Thoracic aorta (tissue), 2 donors: ENCODE results near the gene MYOCOS. TPM values are rescaled to one million over a fixed set of nuclear protein-coding genes. Genes with fewer than 3 reads are reported as not detected.

ENCODE experiments used
- ATAC-seq: fragments of 150-250 bp; one replicate; pipeline ENCODE4 v1.8.0; 2017; ENCODE audit warnings: low read depth; ENCODE audit not compliant: insufficient number of reproducible peaks, low FRiP score
- DNase-seq: peaks from one replicate; pipeline ENCODE4 v3.0.0-alpha.2; 2020; ENCODE audit warnings: low spot score
- H3K27ac ChIP-seq, 2 donors: fragments of 200-600 bp; sonication (generic); 1 replicate in 1 of 2; 2 replicates in 1 of 2; pipeline ENCODE4 v1.5.1; 2016; ENCODE audit warnings: mild to moderate bottlenecking in 2 of 2, moderate library complexity in 2 of 2
- H3K27me3 ChIP-seq: fragments of 200-600 bp; sonication (generic); replicated peaks from 2 replicates; pipeline ENCODE4 v1.6.0; 2016; ENCODE audit warnings: mild to moderate bottlenecking; ENCODE audit not compliant: insufficient read depth
- H3K36me3 ChIP-seq: fragments of 200-600 bp; sonication (generic); one replicate; pipeline ENCODE4 v1.5.1; 2016
- H3K4me1 ChIP-seq, 2 donors: fragments of 200-600 bp; sonication (generic); 1 replicate in 1 of 2; 2 replicates in 1 of 2; pipeline versions ENCODE4 v1.5.1 to v1.6.0; 2016; ENCODE audit warnings: low read depth in 2 of 2, mild to moderate bottlenecking in 1 of 2; ENCODE audit not compliant: control insufficient read depth in 1 of 2
- H3K4me3 ChIP-seq: fragments of 200-600 bp; sonication (generic); 2 replicates; pipeline ENCODE4 v1.5.1; 2016; ENCODE audit warnings: mild to moderate bottlenecking
- H3K9me3 ChIP-seq: fragments of 200-600 bp; sonication (generic); 2 replicates; pipeline ENCODE4 v1.5.1; 2016
- total RNA-seq, 2 donors: library from RNA; depleted of rRNA; stranded (reverse); fragments of >200 nt; gene quantifications; one replicate each; pipeline versions ENCODE4 v1.1.0 to v1.2.3, GENCODE V29; 2016
- TF ChIP-seq, protein P1 (sequence below): fragments of 200-600 bp; sonication (generic); IDR thresholded peaks from one replicate; pipeline ENCODE4 v1.5.1; 2019; ENCODE audit warnings: antibody characterized with exemption

The MYOCOS gene
- total RNA-seq, 2 donors from 2014 or later = not detected

DNA sequence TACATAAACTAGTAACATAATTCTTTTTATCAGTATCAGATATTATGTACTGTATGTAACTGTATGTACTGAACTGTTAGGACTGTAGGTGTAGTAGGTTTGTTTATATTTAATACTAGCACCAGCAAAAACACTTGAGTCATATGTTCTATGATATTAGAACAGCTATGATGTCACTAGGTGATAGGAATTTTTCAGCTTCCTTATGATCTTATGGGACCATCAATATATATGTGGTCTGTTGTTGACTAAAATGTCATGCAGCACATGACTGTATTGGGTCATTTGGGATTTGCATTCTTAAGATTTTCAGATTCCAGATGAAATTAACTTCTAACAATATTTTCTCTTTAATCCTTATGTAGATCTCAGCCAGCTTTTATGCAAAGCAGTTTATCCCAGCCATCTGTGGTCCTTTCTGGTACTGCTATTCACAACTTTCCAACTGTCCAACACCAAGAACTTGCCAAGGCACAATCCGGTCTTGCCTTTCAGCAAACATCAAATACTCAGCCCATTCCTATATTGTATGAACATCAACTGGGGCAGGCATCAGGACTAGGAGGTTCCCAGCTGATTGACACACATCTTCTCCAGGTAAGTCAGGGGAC is 38.3 kb upstream of the MYOCOS start:
- ATAC-seq (no peak), DNase-seq (no peak)
- H3K4me1 ChIP-seq = no peaks in the 10 kb centered on the region
- H3K36me3 ChIP-seq = peaks cover 50% of the 10 kb centered on the region
- H3K4me3 ChIP-seq = no peak overlapping the region
- no peaks in the 10 kb centered on the region for H3K27me3 ChIP-seq
- no peak overlapping the region for H3K27ac ChIP-seq
- TF ChIP-seq, protein P1, sequence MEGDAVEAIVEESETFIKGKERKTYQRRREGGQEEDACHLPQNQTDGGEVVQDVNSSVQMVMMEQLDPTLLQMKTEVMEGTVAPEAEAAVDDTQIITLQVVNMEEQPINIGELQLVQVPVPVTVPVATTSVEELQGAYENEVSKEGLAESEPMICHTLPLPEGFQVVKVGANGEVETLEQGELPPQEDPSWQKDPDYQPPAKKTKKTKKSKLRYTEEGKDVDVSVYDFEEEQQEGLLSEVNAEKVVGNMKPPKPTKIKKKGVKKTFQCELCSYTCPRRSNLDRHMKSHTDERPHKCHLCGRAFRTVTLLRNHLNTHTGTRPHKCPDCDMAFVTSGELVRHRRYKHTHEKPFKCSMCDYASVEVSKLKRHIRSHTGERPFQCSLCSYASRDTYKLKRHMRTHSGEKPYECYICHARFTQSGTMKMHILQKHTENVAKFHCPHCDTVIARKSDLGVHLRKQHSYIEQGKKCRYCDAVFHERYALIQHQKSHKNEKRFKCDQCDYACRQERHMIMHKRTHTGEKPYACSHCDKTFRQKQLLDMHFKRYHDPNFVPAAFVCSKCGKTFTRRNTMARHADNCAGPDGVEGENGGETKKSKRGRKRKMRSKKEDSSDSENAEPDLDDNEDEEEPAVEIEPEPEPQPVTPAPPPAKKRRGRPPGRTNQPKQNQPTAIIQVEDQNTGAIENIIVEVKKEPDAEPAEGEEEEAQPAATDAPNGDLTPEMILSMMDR = no peak
- no peaks in the 10 kb centered on the region for H3K9me3 ChIP-seq

GRCh38 chr1:171585715-171586114 is 36.3 kb upstream of the MYOCOS start:
- no peaks in the 10 kb centered on the region for H3K27me3 ChIP-seq
- peaks cover 47% of the 10 kb centered on the region for H3K36me3 ChIP-seq
- ATAC-seq = no peak
- H3K4me1 ChIP-seq = peaks cover 10 to 12% of the 10 kb centered on the region in 2 donors
- no peak overlapping the region for H3K4me3 ChIP-seq
- no peak for DNase-seq
- TF ChIP-seq, protein P1 = no peak
- no peak overlapping the region for H3K27ac ChIP-seq
- H3K9me3 ChIP-seq = no peaks in the 10 kb centered on the region

DNA sequence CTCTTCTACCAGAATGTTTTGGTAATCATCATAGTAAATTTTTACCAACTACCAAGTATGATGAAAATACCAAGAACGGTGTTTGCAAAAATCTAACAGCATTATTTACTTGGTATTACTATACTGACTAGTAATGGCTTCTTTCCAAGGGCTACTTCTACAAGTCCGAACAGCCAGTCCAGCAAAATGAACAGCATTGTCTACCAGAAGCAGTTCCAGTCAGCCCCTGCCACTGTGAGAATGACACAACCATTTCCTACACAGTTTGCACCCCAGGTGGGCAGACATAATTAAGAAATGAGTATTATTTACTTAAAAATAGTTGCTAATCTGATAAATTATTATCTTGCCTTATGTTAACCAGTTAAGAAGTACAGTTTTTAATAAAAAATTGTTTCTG is 33.8 kb upstream of the MYOCOS start:
- Histone ChIP-seq H3K27me3 (no peaks in the 10 kb centered on the region), H3K4me3 (no peak overlapping the region), H3K36me3 (peaks cover 60% of the 10 kb centered on the region), H3K27ac (no peak overlapping the region), H3K9me3 (no peaks in the 10 kb centered on the region), H3K4me1 (peaks cover 10 to 12% of the 10 kb centered on the region in 2 donors)
- ATAC-seq (no peak), DNase-seq (no peak)
- TF ChIP-seq, protein P1 = no peak

DNA sequence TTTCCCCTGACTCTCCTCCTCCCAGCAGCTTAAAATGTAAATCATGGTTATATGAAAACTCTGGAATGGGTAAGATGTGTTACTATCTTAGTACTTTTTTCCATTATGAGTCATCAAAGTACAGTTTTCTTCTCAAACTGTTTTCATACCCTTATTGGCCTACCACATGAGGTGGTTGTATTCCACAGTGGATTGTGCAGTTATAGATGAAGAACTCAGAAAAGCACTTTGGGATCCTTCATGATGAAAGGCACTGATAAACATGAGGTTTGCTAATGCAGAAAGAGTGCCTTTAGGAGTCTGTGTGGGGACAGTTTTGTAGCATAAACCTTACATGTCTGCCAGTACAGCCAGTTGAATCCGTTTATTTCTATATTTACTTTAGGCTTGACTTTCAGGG is 32.0 kb upstream of the MYOCOS start:
- Histone ChIP-seq H3K27ac (peak overlapping the region in 1 of 2 donors; percentile 28), H3K4me3 (no peak overlapping the region), H3K9me3 (no peaks in the 10 kb centered on the region), H3K36me3 (peaks cover 57% of the 10 kb centered on the region), H3K4me1 (peaks cover 10 to 12% of the 10 kb centered on the region in 2 donors), H3K27me3 (no peaks in the 10 kb centered on the region)
- TF ChIP-seq, protein P1 = no peak
- DNase-seq = no peak
- no peak for ATAC-seq

GRCh38 chr1:171595324-171595723 is 26.7 kb upstream of the MYOCOS start:
- H3K27me3 ChIP-seq = no peaks in the 10 kb centered on the region
- peak overlapping the region; percentile 9 to 36 for H3K27ac ChIP-seq
- no peak overlapping the region for H3K4me3 ChIP-seq
- TF ChIP-seq, protein P1 = no peak
- H3K4me1 ChIP-seq = peaks cover 0 to under 1% of the 10 kb centered on the region in 2 donors
- DNase-seq (no peak), ATAC-seq (peak; percentile 56)
- H3K9me3 ChIP-seq = no peaks in the 10 kb centered on the region
- H3K36me3 ChIP-seq = peaks cover 23% of the 10 kb centered on the region
